Smooth muscle cell (in vitro differentiated cells): ENCODE measurements around the gene NOC2L. TPM values are rescaled to one million over a fixed set of nuclear protein-coding genes. Genes with fewer than 3 reads are reported as not detected.

Source experiments
- DNase-seq: peaks from one replicate; lab custom pipeline; 2025; ENCODE audit not compliant: unreplicated experiment; lab: John Stamatoyannopoulos, UW
- H2AFZ ChIP-seq: fragments of 200-600 bp; sonication (generic); 2 replicates; pipeline ENCODE4 v1.6.0; 2016; ENCODE audit warnings: antibody characterized with exemption, low read depth, mild to moderate bottlenecking
- H3F3A ChIP-seq: fragments of 200-600 bp; sonication (generic); 2 replicates; pipeline ENCODE4 v1.6.0; 2017; ENCODE audit warnings: antibody characterized with exemption, low read depth
- H3K27ac ChIP-seq: fragments of 200-600 bp; sonication (generic); 2 replicates; pipeline ENCODE4 v1.5.1; 2016; ENCODE audit warnings: low read depth, mild to moderate bottlenecking
- H3K27me3 ChIP-seq: fragments of 200-600 bp; sonication (generic); 2 replicates; pipeline ENCODE4 v1.6.1; 2016; ENCODE audit warnings: low read depth, mild to moderate bottlenecking
- H3K36me3 ChIP-seq: fragments of 200-600 bp; sonication (generic); 2 replicates; pipeline ENCODE4 v1.5.1; 2016; ENCODE audit warnings: low read depth
- H3K4me1 ChIP-seq: fragments of 200-600 bp; sonication (generic); 2 replicates; pipeline ENCODE4 v1.5.1; 2016; ENCODE audit warnings: low read depth
- H3K4me2 ChIP-seq: fragments of 200-600 bp; sonication (generic); 2 replicates; pipeline ENCODE4 v1.6.0; 2016; ENCODE audit warnings: mild to moderate bottlenecking
- H3K4me3 ChIP-seq: fragments of 200-600 bp; sonication (generic); 2 replicates; pipeline ENCODE4 v1.5.1; 2016; ENCODE audit warnings: mild to moderate bottlenecking
- H3K79me2 ChIP-seq: fragments of 200-600 bp; sonication (generic); 2 replicates; pipeline ENCODE4 v1.6.0; 2016; ENCODE audit warnings: low read depth, mild to moderate bottlenecking
- H3K9ac ChIP-seq: fragments of 200-600 bp; sonication (generic); 2 replicates; pipeline ENCODE4 v1.6.0; 2016; ENCODE audit warnings: low read depth
- H3K9me3 ChIP-seq: fragments of 200-600 bp; sonication (generic); replicated peaks from 2 replicates; pipeline ENCODE4 v1.5.1; 2016; ENCODE audit warnings: low read depth
- H4K20me1 ChIP-seq: fragments of 200-600 bp; sonication (generic); 2 replicates; pipeline ENCODE4 v1.6.0; 2016; ENCODE audit warnings: low read depth
- CTCF ChIP-seq: fragments of 200-600 bp; sonication (generic); IDR thresholded peaks from 2 replicates; pipeline ENCODE4 v1.5.1; 2017; ENCODE audit warnings: borderline replicate concordance, mild to moderate bottlenecking, antibody characterized with exemption; ENCODE audit not compliant: insufficient read depth, poor library complexity, severe bottlenecking
- WGBS: methylation state at CpG from one replicate; pipeline ENCODE4 v1.1.7; 2016; ENCODE audit warnings: low lambda C conversion rate; 5-methylcytosine and 5-hydroxymethylcytosine counted together
- polyA plus RNA-seq: library from polyadenylated mRNA; unstranded; fragments of >200 nt; fragmentation: Nextera tagmentation; extraction: Ambion mirVana; gene quantifications from 2 replicates; pipeline ENCODE4 v1.2.1, GENCODE V29; 2016
- total RNA-seq: library from RNA; depleted of rRNA; stranded (reverse); fragments of >200 nt; gene quantifications from 2 replicates; pipeline ENCODE4 v1.2.3, GENCODE V29; 2014

The NOC2L gene
- total and polyA plus RNA-seq, 2 experiments from 2014 or later: 38.9 to 64.0 TPM

- H3K9ac ChIP-seq: no peak overlapping the region
- WGBS: 93% methylated on average over 24 of the region's 28 CpGs
- DNase-seq: no peak
- no peak overlapping the region for H3K4me3 ChIP-seq
- H3K4me1 ChIP-seq: no peaks in the 10 kb centered on the region
- TF ChIP-seq CTCF: no peak
- H3F3A ChIP-seq: no peaks in the 10 kb centered on the region
- peaks cover 9% of the 10 kb centered on the region for H3K27me3 ChIP-seq
- no peaks in the 10 kb centered on the region for H3K36me3 ChIP-seq
- no peak overlapping the region for H3K4me2 ChIP-seq
- no peaks in the 10 kb centered on the region for H3K79me2 ChIP-seq
- H2AFZ ChIP-seq: no peak overlapping the region
- no peaks in the 10 kb centered on the region for H3K9me3 ChIP-seq
- H3K27ac ChIP-seq: no peak overlapping the region
- H4K20me1 ChIP-seq: no peaks in the 10 kb centered on the region
Measured at GRCh38 chr1:972726-973458, 13.8 kb upstream of the NOC2L start.

GRCh38 chr1:971751-972506 lies 12.9 kb upstream of the NOC2L start:
- H3K79me2 ChIP-seq: no peaks in the 10 kb centered on the region
- no peaks in the 10 kb centered on the region for H3K4me1 ChIP-seq
- no peaks in the 10 kb centered on the region for H3K36me3 ChIP-seq
- H3K9ac ChIP-seq: no peak overlapping the region
- H3F3A ChIP-seq: no peaks in the 10 kb centered on the region
- no peaks in the 10 kb centered on the region for H4K20me1 ChIP-seq
- H3K4me3 ChIP-seq: no peak overlapping the region
- no peak for TF ChIP-seq CTCF
- no peak overlapping the region for H3K27ac ChIP-seq
- H3K4me2 ChIP-seq: no peak overlapping the region
- peaks cover 9% of the 10 kb centered on the region for H3K27me3 ChIP-seq
- no peak for DNase-seq
- WGBS: 92% methylated on average over 32 of the region's 34 CpGs
- no peaks in the 10 kb centered on the region for H3K9me3 ChIP-seq
- H2AFZ ChIP-seq: no peak overlapping the region

GRCh38 chr1:970973-971730 lies 12.1 kb upstream of the NOC2L start:
- Histone ChIP-seq H3K4me3 (no peak overlapping the region), H2AFZ (no peak overlapping the region), H3K9me3 (no peaks in the 10 kb centered on the region), H3K4me2 (no peak overlapping the region), H3K9ac (no peak overlapping the region), H3K27ac (no peak overlapping the region), H4K20me1 (no peaks in the 10 kb centered on the region), H3K27me3 (peaks cover 9% of the 10 kb centered on the region), H3F3A (no peaks in the 10 kb centered on the region), H3K4me1 (peaks cover 4% of the 10 kb centered on the region), H3K79me2 (no peaks in the 10 kb centered on the region), H3K36me3 (no peaks in the 10 kb centered on the region)
- no peak for TF ChIP-seq CTCF
- no peak for DNase-seq
- 90% methylated on average over 14 of the region's 42 CpGs for WGBS
